Measurements from ENCODE around the gene SPATA24.
A peak's percentile ranks its signal among the peaks of the same experiment; 100 is the strongest.

DNA sequence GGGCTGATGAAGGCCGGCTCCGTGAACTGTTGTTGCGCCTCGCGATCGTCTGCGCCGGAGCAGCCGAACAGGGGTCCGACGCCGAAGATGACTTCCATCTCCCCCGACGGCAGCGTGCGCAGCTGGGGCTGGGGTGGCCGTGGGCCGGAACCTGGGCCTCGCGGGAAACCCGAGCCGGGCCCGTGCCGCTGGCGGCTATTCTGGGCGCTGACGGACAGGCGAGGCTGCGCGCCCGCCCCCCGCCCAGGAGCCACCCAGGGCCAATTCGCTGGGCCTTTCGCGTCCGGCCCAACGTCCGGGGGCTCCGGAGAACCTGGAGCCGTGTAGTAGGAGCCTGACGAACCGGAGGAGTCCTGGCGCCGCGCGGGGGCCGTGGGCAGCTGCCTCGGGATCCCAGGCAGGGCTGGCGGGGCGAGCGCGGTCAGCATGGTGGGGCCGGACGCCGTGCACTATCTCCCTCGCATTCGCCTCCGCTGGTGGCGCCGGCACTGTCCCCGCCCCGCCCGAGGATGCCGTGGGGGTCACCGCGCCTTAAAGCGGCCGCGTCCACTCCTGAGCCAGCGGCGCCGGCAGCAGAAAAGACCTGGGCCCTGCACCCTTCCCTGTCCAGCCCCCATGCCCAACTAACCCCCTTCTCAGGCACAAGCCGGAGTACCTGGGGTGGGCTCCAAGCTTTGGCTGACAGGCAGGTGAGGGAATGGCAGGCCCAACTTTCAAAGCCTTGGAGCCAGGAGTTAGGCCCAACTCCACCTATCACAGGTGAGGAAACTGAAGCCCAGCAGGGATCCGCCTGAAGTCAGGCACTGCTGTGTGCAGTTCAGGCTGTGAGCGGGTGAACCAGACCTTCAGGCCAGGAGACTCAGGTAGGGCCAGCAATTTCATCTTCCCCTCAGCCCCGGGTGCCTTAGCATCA is 9.0 kb downstream of the SPATA24 start, which contains the start of gene PROB1:
- TF ChIP-seq CTCF (conservative IDR thresholded peaks at IDR 0.05; ENCODE audit: low read depth in 2 of 2) (no peak), POLR2AphosphoS5 (IDR thresholded peaks at IDR 0.05; ENCODE audit: low read depth) (peak; percentile 17), ETS1 (IDR thresholded peaks at IDR 0.05) (no peak), JUNB (IDR thresholded peaks at IDR 0.05; ENCODE audit: unreplicated experiment) (no peak), CREB1 (CRISPR knock-in tag; IDR thresholded peaks at IDR 0.05; ENCODE audit: low read depth) (no peak), EZH2phosphoT487 (IDR thresholded peaks at IDR 0.05; ENCODE audit: unreplicated experiment) (no peak), REST (IDR thresholded peaks at IDR 0.05; ENCODE audit: unreplicated experiment) (no peak), ZNF331 (CRISPR knock-in tag; IDR thresholded peaks at IDR 0.05; ENCODE audit: low read depth) (no peak), EZH2 (IDR thresholded peaks at IDR 0.05; ENCODE audit: low read depth, unreplicated experiment) (no peak), ZNF462 (CRISPR knock-in tag; IDR thresholded peaks at IDR 0.05) (no peak), ZNF114 (CRISPR knock-in tag; IDR thresholded peaks at IDR 0.05) (no peak), NANOG (IDR thresholded peaks at IDR 0.05; ENCODE audit: borderline replicate concordance) (no peak)

All from GM23338 (cell line).